K562 (cell line): ENCODE results near the gene RUNDC3A. TPM values are rescaled to one million over a fixed set of nuclear protein-coding genes. Genes with fewer than 3 reads are reported as not detected.

ENCODE experiments used
- ATAC-seq: fragments of 200-7000 bp; cut with Tn5 transposase; 3 replicates; pipeline ENCODE4 v1.9.1; 2020; ENCODE audit warnings: moderate library complexity
- BruUV-seq: library from RNA; stranded (reverse); fragments of 400-500 nt; replicated peaks from 2 replicates; lab custom pipeline; 2021; lab: Mats Ljungman, UMichigan
- CTCF ChIA-PET: fragments of 300-600 bp; formaldehyde crosslinking; extraction: SDS; loops from one replicate; lab custom pipeline; 2021; ENCODE audit warnings: low intra/inter-chr PET ratio; lab: Yijun Ruan, JAX
- POLR2A ChIA-PET: fragments of 300-600, 350-650 bp; sonication (Branson Sonifier 250); formaldehyde crosslinking; extraction: SDS; loops from one replicate; lab custom pipeline; 2021; ENCODE audit warnings: antibody characterized with exemption, inconsistent platforms; lab: Yijun Ruan, JAX
- DNase-seq, 4 experiments: peaks; one replicate each; pipeline versions ENCODE4 v3.0.0 to v3.0.0-alpha.2; 2011 to 2018; ENCODE audit warnings: low spot score in 3 of 4, mixed read lengths in 3 of 4; ENCODE audit errors: extremely low read depth in 1 of 4
- FAIRE-seq: peaks from 2 replicates; lab custom pipeline; 2011; peaks lifted over from hg19 to GRCh38; lab: Jason Lieb, UNC
- H2AFZ ChIP-seq: 2 replicates; pipeline ENCODE4 v1.6.0; 2011; ENCODE audit warnings: low read depth, low read length, control low read depth, inconsistent platforms
- H3K27ac ChIP-seq: fragments of 200-600 bp; 3 replicates; pipeline ENCODE4 v1.8.0; 2011; ENCODE audit warnings: low read depth, mild to moderate bottlenecking, control low read depth, inconsistent platforms, low read length, moderate library complexity, mixed read lengths; ENCODE audit errors: extremely low read depth
- H3K27me3 ChIP-seq, 2 experiments: fragments of 300-600 bp in 1 of 2; 2 replicates in 1 of 2; 3 replicates in 1 of 2; pipeline versions ENCODE4 v1.6.0 to v1.8.0; 2011; ENCODE audit warnings: inconsistent platforms in 2 of 2, low read length in 2 of 2, mild to moderate bottlenecking in 1 of 2, mixed read lengths in 1 of 2, moderate library complexity in 1 of 2; ENCODE audit not compliant: control insufficient read depth in 2 of 2, insufficient read depth in 2 of 2
- H3K36me3 ChIP-seq: fragments of 300-600 bp; 3 replicates; pipeline ENCODE4 v1.8.0; 2011; ENCODE audit warnings: mild to moderate bottlenecking, low read length, inconsistent platforms; ENCODE audit not compliant: control insufficient read depth, insufficient read depth
- H3K4me1 ChIP-seq, 2 experiments: fragments of 200-600 bp in 1 of 2; replicated peaks in 1 of 2; 2 replicates in 1 of 2; 3 replicates in 1 of 2; pipeline versions ENCODE4 v1.5.1 to v1.8.0; 2011; ENCODE audit warnings: inconsistent platforms in 2 of 2, low read length in 2 of 2, mild to moderate bottlenecking in 1 of 2, mixed read lengths in 1 of 2, moderate library complexity in 1 of 2; ENCODE audit not compliant: control insufficient read depth in 2 of 2, insufficient read depth in 2 of 2
- H3K4me2 ChIP-seq: 2 replicates; pipeline ENCODE4 v1.6.1; 2011; ENCODE audit warnings: low read length, control low read depth, inconsistent platforms, mixed read lengths; ENCODE audit not compliant: insufficient read depth
- H3K4me3 ChIP-seq: fragments of 200-600 bp; sonication (generic), shearing (Covaris generic); 2 replicates; pipeline ENCODE4 v1.5.1; 2016; ENCODE audit warnings: control low read depth, inconsistent platforms
- H3K79me2 ChIP-seq: fragments of 200-600 bp; 3 replicates; pipeline ENCODE4 v1.8.0; 2011; ENCODE audit warnings: low read length, inconsistent platforms; ENCODE audit not compliant: control insufficient read depth, insufficient read depth
- H3K9ac ChIP-seq, 2 experiments: 2 replicates each; pipeline versions ENCODE4 v1.6.0 to v1.6.1; 2011; ENCODE audit warnings: low read depth in 2 of 2, low read length in 2 of 2, control low read depth in 1 of 2, inconsistent platforms in 1 of 2, mild to moderate bottlenecking in 1 of 2, mixed read lengths in 1 of 2; ENCODE audit not compliant: insufficient read depth in 1 of 2
- H3K9me1 ChIP-seq: one replicate; pipeline ENCODE4 v1.6.0; 2011; ENCODE audit warnings: inconsistent platforms, mild to moderate bottlenecking, low read length, moderate library complexity; ENCODE audit not compliant: control insufficient read depth, insufficient read depth
- H3K9me3 ChIP-seq: replicated peaks from 2 replicates; pipeline ENCODE4 v1.5.1; 2011; ENCODE audit warnings: low read depth, low read length, inconsistent platforms; ENCODE audit not compliant: control insufficient read depth, insufficient read depth
- H4K20me1 ChIP-seq: replicated peaks from 2 replicates; pipeline ENCODE4 v1.6.1; 2011; ENCODE audit warnings: low read length, inconsistent platforms, mixed read lengths; ENCODE audit not compliant: control insufficient read depth, insufficient read depth
- MAFG ChIP-seq: fragments of 450-650 bp; conservative IDR thresholded peaks from 2 replicates; pipeline ENCODE4 v1.6.1; 2016; ENCODE audit warnings: missing genetic modification characterization, missing compliant biosample characterization
- MXI1 ChIP-seq: IDR thresholded peaks from 2 replicates; pipeline ENCODE4 v1.6.1; 2011; ENCODE audit warnings: low read depth, mild to moderate bottlenecking, improper control_type of control experiment, low read length
- MYNN ChIP-seq, 2 experiments: sonication (generic); formaldehyde crosslinking in 1 of 2; IDR thresholded peaks; 2 replicates each; pipeline versions ENCODE4 v1.5.0 to v1.6.1; 2016 to 2020; ENCODE audit warnings: antibody characterized with exemption in 1 of 2, missing genetic modification reagents in 1 of 2
- PTBP1 ChIP-seq: fragments of 200-400 bp; formaldehyde crosslinking; IDR thresholded peaks from 2 replicates; pipeline ENCODE4 v1.6.1; 2017; ENCODE audit warnings: low read depth, low read length
- SLC30A9 ChIP-seq: fragments of 250-450 bp; sonication (Bioruptor Pico); IDR thresholded peaks from 2 replicates; pipeline ENCODE4 v1.8.0; 2022; ENCODE audit warnings: mild to moderate bottlenecking, moderate library complexity
- ZNF121 ChIP-seq: sonication (generic); formaldehyde crosslinking; conservative IDR thresholded peaks from 2 replicates; pipeline ENCODE4 v1.8.0; 2022; ENCODE audit warnings: missing genetic modification reagents
- WGBS: fragments of 100-300 bp; shearing (Covaris generic); methylation state at CpG from one replicate; pipeline ENCODE4 v1.1.6; 2016; ENCODE audit warnings: low coverage, mixed read lengths; ENCODE audit not compliant: insufficient coverage; ENCODE audit errors: missing lambda C conversion rate; 5-methylcytosine and 5-hydroxymethylcytosine counted together
- in situ Hi-C: fragments of 300-500 bp; cut with MboI; formaldehyde crosslinking; loops from 4 replicates; pipeline ENCODE4 v1.15.0; 2018; ENCODE audit warnings: inconsistent platforms, mixed read lengths
- intact Hi-C: fragments of 100-400 bp; cut with micrococcal nuclease; formaldehyde crosslinking; loops from 2 replicates; pipeline ENCODE4 v1.14.2; 2022
- polyA plus RNA-seq, 8 experiments: library from polyadenylated mRNA; depleted of rRNA in 4 of 8; stranded (reverse) in 5 of 8; unstranded in 3 of 8; fragments of >200 nt; fragmentation: Nextera tagmentation in 2 of 8; fragmentation: Illumina TruSeq in 1 of 8; extraction: Ambion mirVana in 2 of 8; extraction: Trizol in 1 of 8; gene quantifications; 2 replicates each; pipeline versions ENCODE4 v1.2.1 to v1.2.3, GENCODE V29; 2011 to 2014; ENCODE audit warnings: inconsistent platforms in 1 of 8, missing spikeins in 1 of 8
- total RNA-seq, 7 experiments: library from RNA; depleted of rRNA in 6 of 7; stranded (reverse); fragments of >200 nt in 6 of 7; fragmentation: Illumina TruSeq in 2 of 7; extraction: Trizol in 2 of 7; gene quantifications; 2 replicates each; pipeline versions ENCODE4 v1.2.1 to v1.2.3, GENCODE V29; 2011 to 2021; ENCODE audit warnings: low replicate concordance in 1 of 7
- TF ChIP-seq, protein P1 (sequence below): IDR thresholded peaks from 2 replicates; pipeline ENCODE4 v1.6.1; 2014; ENCODE audit warnings: antibody characterized with exemption
- TF ChIP-seq, protein P2 (sequence below), 2 experiments: fragments of 250-450 bp in 1 of 2; fragments of 450-650 bp in 1 of 2; sonication (Bioruptor Pico) in 1 of 2; IDR thresholded peaks; 2 replicates each; pipeline versions ENCODE4 v1.6.1 to v1.8.0; 2016 to 2021; ENCODE audit warnings: mild to moderate bottlenecking in 2 of 2, moderate library complexity in 2 of 2, missing compliant biosample characterization in 1 of 2, missing genetic modification characterization in 1 of 2

The RUNDC3A gene
- total and polyA plus RNA-seq, 9 of the 15 experiments (the other 6 are each of a cell fraction or from before 2014, with no cell fraction given) = not detected

DNA sequence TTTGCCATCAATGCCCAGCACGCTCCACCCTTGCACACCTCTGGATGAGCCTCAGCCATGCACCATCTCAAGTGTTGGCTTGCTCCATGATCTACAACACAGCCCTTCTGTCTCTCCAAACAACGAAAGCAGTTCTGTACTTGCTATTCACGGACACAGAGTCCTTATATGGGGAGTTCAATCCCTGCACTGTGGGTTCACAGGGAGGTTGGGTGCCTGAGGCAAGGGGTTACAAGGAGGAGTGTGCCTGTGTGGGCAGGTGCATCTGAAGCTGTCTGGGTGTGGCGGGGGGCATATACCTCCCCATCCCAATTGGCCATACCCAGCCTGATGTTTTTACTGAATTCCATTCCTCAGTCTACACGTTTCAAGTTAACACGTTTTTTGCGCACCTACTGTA, 5.6 kb downstream of the RUNDC3A start:
- Histone ChIP-seq H3K79me2 (no peaks in the 10 kb centered on the region), H3K9me3 (no peaks in the 10 kb centered on the region), H3K27ac (no peak overlapping the region), H3K4me2 (no peak overlapping the region), H3K4me1 (peaks cover 5 to 46% of the 10 kb centered on the region in 2 experiments; a peak in 3 of 5 replicates), H3K9ac (no peak overlapping the region), H3K9me1 (peaks cover 6% of the 10 kb centered on the region), H4K20me1 (peaks cover 8% of the 10 kb centered on the region; the same call in 1 of the 2 replicates), H2AFZ (no peak overlapping the region), H3K4me3 (no peak overlapping the region), H3K36me3 (peaks cover 5% of the 10 kb centered on the region; the same call in 1 of the 3 replicates), H3K27me3 (peaks cover 3 to 38% of the 10 kb centered on the region in 2 experiments; a peak in 4 of 5 replicates)
- DNase-seq (peak in 1 of 4 experiments; percentile 6), ATAC-seq (no peak), FAIRE-seq (no peak)
- ChIA-PET CTCF (no interaction called here), POLR2A (interaction anchor here (0.5 to 0.6 kb wide), 2 partner anchors 19 to 34 kb away, joined by 3 read pairs; no protein-coding TSS in a partner anchor)
- BruUV-seq = no TSS peak
- intact Hi-C loops = no loop called here
- TF ChIP-seq, protein P1, sequence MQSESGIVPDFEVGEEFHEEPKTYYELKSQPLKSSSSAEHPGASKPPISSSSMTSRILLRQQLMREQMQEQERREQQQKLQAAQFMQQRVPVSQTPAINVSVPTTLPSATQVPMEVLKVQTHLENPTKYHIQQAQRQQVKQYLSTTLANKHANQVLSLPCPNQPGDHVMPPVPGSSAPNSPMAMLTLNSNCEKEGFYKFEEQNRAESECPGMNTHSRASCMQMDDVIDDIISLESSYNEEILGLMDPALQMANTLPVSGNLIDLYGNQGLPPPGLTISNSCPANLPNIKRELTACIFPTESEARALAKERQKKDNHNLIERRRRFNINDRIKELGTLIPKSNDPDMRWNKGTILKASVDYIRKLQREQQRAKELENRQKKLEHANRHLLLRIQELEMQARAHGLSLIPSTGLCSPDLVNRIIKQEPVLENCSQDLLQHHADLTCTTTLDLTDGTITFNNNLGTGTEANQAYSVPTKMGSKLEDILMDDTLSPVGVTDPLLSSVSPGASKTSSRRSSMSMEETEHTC = no peak
- TF ChIP-seq ZNF121 (CRISPR knock-in tag) = no peak
- no peak for TF ChIP-seq SLC30A9 (CRISPR knock-in tag)
- no peak for TF ChIP-seq PTBP1
- no peak for TF ChIP-seq MAFG
- TF ChIP-seq, protein P2, sequence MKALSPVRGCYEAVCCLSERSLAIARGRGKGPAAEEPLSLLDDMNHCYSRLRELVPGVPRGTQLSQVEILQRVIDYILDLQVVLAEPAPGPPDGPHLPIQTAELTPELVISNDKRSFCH (CRISPR knock-in tag; IDR thresholded peaks at IDR 0.05) = no peak
- TF ChIP-seq, protein P2 (tag; IDR thresholded peaks at IDR 0.05) = no peak
- TF ChIP-seq MYNN (IDR thresholded peaks at IDR 0.05) = no peak
- TF ChIP-seq MYNN (CRISPR knock-in tag; IDR thresholded peaks at IDR 0.05) = no peak
- TF ChIP-seq MXI1 = no peak
- 17% methylated on average over 7 of the region's 7 CpGs for WGBS
- in situ Hi-C loops = no loop called here
